ENCODE results near the gene NR2F1-AS1.
"Not testable (repeated sequence)": the region's sequence is repeated elsewhere in the genome, so short reads cannot be mapped to it uniquely, and the experiment has no call there.

The NR2F1-AS1 gene

GRCh38 chr5:93512799-93513198, 68.2 kb downstream of the NR2F1-AS1 start:
- no peak for DNase-seq

- DNase-seq, result no peak
Observed at GRCh38 chr5:93511445-93511844, 69.6 kb downstream of the NR2F1-AS1 start.

GRCh38 chr5:93510626-93511380, 70.2 kb downstream of the NR2F1-AS1 start:
- DNase-seq, result no peak

- not testable (repeated sequence) for DNase-seq
Observed at GRCh38 chr5:93505553-93505952, 75.5 kb downstream of the NR2F1-AS1 start.

GRCh38 chr5:93503598-93504067, 77.4 kb downstream of the NR2F1-AS1 start:
- no peak for DNase-seq

GRCh38 chr5:93497096-93497495, 83.9 kb downstream of the NR2F1-AS1 start:
- DNase-seq, result no peak

GRCh38 chr5:93479982-93480509, 101.0 kb downstream of the NR2F1-AS1 start:
- DNase-seq, result no peak

GRCh38 chr5:93477816-93478215, 103.2 kb downstream of the NR2F1-AS1 start:
- DNase-seq, result no peak

- DNase-seq, result no peak
Observed at GRCh38 chr5:93476251-93476742, 104.7 kb downstream of the NR2F1-AS1 start.

GRCh38 chr5:93462916-93463315, 118.1 kb downstream of the NR2F1-AS1 start:
- DNase-seq, result no peak

- no peak for DNase-seq
Observed at GRCh38 chr5:93461756-93462155, 119.3 kb downstream of the NR2F1-AS1 start.

- DNase-seq, result no peak
Observed at GRCh38 chr5:93460286-93460685, 120.7 kb downstream of the NR2F1-AS1 start.

GRCh38 chr5:93456796-93457195, 124.2 kb downstream of the NR2F1-AS1 start:
- not testable (repeated sequence) for DNase-seq

GRCh38 chr5:93454896-93455295, 126.1 kb downstream of the NR2F1-AS1 start:
- DNase-seq, result no peak

- no peak for DNase-seq
Observed at GRCh38 chr5:93452255-93452654, 128.8 kb downstream of the NR2F1-AS1 start.

- DNase-seq, result no peak
Observed at GRCh38 chr5:93438124-93438523, 142.9 kb downstream of the NR2F1-AS1 start.

- DNase-seq, result no peak
Observed at GRCh38 chr5:93436083-93436482, 144.9 kb downstream of the NR2F1-AS1 start.

GRCh38 chr5:93433422-93433821, 147.6 kb downstream of the NR2F1-AS1 start:
- no peak for DNase-seq

GRCh38 chr5:93431250-93431649, 149.8 kb downstream of the NR2F1-AS1 start:
- no peak for DNase-seq

GRCh38 chr5:93430673-93431199, 150.3 kb downstream of the NR2F1-AS1 start:
- DNase-seq, result no peak

- DNase-seq, result no peak
Observed at GRCh38 chr5:93430118-93430517, 150.9 kb downstream of the NR2F1-AS1 start.

- DNase-seq, result no peak
Observed at GRCh38 chr5:93428868-93429267, 152.2 kb downstream of the NR2F1-AS1 start.

- no peak for DNase-seq
Observed at GRCh38 chr5:93427316-93427715, 153.7 kb downstream of the NR2F1-AS1 start.

- no peak for DNase-seq
Observed at GRCh38 chr5:93425096-93425495, 155.9 kb downstream of the NR2F1-AS1 start.
